HG03066 (cell line): ENCODE measurements around the gene MED12L.
A peak's percentile ranks its signal among the peaks of the same experiment; 100 is the strongest.
"Not testable (repeated sequence)": the region's sequence is repeated elsewhere in the genome, so short reads cannot be mapped to it uniquely, and the experiment has no call there.

Source experiments
- ATAC-seq: cut with Tn5 transposase; IDR thresholded peaks from one replicate; pipeline ENCODE4 v1.9.1; 2021; ENCODE audit warnings: low read depth; ENCODE audit not compliant: unreplicated experiment

MED12L gene, protein sequence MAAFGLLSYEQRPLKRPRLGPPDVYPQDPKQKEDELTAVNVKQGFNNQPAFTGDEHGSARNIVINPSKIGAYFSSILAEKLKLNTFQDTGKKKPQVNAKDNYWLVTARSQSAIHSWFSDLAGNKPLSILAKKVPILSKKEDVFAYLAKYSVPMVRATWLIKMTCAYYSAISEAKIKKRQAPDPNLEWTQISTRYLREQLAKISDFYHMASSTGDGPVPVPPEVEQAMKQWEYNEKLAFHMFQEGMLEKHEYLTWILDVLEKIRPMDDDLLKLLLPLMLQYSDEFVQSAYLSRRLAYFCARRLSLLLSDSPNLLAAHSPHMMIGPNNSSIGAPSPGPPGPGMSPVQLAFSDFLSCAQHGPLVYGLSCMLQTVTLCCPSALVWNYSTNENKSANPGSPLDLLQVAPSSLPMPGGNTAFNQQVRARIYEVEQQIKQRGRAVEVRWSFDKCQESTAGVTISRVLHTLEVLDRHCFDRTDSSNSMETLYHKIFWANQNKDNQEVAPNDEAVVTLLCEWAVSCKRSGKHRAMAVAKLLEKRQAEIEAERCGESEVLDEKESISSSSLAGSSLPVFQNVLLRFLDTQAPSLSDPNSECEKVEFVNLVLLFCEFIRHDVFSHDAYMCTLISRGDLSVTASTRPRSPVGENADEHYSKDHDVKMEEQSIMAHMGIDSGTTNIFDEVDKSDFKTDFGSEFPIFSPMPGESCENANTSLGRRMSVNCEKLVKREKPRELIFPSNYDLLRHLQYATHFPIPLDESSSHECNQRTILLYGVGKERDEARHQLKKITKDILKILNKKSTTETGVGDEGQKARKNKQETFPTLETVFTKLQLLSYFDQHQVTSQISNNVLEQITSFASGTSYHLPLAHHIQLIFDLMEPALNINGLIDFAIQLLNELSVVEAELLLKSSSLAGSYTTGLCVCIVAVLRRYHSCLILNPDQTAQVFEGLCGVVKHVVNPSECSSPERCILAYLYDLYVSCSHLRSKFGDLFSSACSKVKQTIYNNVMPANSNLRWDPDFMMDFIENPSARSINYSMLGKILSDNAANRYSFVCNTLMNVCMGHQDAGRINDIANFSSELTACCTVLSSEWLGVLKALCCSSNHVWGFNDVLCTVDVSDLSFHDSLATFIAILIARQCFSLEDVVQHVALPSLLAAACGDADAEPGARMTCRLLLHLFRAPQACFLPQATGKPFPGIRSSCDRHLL (N-terminal part only)

GRCh38 chr3:151085227-151085888 is at the start of gene MED12L:
Gene MED12L, plus strand, starts transcription at chr3:151085664. Its CDS starts 1,263 bp downstream, at chr3:151086927.
- ATAC-seq, result peak; percentile 64

GRCh38 chr3:151037746-151038477 is 47.6 kb upstream of the MED12L start:
- ATAC-seq, result no peak

GRCh38 chr3:151044706-151045105 is 40.8 kb upstream of the MED12L start:
- no peak for ATAC-seq

DNA sequence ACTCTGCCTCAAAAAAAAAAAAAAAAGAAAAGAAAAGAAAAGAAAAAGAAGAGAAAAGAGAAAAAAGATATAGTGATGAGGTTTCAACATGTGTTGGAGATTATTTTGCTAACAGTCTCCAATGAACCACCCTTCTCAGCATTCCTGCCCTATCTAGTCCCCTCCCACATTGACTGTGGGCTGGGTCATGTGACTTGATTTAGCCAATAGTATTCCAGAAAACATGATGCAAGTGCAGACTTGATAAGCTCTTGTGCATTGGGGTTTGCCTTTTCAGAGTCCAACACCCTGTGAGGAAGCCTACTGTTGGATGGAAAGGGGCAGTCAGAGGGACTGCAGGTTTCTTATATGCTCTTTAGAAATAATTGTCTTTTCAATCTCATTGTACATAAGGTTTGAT is 37.8 kb upstream of the MED12L start:
- no peak for ATAC-seq

DNA sequence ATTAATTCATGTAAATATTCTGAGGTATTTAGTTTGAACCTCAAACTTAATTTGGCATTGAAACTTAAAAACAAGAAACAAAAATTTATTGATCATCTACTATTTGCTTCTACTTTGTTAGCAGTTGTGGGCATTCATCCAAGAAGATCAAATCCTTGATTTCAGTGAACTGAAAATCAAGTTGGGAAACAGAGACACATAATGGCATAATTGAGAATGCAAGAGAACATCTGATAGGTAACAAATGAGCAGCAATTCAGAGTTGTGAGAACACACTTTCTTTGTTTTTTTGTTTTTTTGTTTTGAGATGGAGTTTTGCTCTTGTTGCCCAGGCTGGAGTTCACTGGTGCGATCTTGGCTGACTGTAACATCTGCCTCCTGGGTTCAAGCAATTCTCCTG is 33.9 kb upstream of the MED12L start:
- no peak for ATAC-seq

DNA sequence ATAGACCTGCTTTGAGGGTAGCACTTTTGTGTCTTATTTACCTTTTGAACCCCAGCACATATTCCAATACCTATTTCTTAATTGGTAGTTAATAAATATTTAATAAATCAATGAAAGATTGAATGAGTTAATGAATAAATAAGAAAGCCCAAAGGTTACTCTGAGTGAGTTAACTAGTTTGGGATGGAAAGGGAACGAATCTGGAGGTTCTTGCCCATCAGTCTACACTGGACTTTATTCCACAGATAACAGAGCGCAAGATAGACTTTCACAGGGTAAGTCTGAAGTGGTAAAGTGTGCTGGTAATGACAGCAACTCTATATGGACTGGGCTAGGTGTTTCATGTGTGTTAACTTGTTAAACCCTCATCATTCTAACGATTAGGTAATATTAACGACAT is 33.1 kb upstream of the MED12L start:
- ATAC-seq, result no peak

- no peak for ATAC-seq
Measured at GRCh38 chr3:151052756-151053155, 32.7 kb upstream of the MED12L start.

GRCh38 chr3:151058740-151059139 is 26.7 kb upstream of the MED12L start:
- ATAC-seq, result no peak

DNA sequence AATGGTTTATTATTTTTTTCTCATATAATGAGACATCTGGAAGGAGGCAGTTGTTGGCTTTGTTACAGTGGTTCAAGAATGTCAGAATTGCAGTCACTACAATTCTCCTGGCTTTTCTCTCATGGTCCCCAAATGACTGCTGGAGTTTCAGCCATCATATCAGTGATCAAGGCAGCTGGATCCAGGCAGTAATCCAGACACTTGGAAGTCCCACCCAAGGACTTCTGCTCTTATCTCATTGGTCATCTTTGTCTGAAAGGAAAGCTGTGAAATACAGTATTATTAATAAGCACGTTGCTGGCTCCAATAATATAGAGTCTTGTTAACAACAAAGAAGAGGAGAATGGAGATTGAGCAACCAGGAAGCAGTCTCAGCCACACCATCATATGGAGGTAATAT is 22.9 kb upstream of the MED12L start:
- ATAC-seq, result no peak

DNA sequence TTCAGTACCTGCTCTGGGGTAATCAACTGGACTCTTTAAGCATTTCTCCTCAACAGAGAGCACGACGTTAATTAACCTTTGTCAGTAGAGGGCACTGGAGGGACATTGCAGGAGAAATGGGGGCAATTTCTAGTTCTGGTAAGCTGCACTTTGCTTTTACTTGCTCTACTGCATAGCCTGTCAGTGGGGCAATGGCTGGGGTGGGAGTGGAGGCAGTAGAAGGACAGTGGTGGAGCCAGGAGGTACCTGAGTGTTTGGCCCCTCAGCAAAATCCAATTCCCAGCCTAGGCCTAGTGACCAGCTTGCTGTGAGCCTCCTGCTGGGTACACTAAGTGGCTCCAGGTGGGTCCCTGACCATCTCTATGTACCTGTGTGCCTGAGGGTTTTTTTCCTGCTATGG is 18.3 kb upstream of the MED12L start:
- no peak for ATAC-seq

- ATAC-seq, result not testable (repeated sequence)
Measured at GRCh38 chr3:151072842-151073241, 12.6 kb upstream of the MED12L start.

DNA sequence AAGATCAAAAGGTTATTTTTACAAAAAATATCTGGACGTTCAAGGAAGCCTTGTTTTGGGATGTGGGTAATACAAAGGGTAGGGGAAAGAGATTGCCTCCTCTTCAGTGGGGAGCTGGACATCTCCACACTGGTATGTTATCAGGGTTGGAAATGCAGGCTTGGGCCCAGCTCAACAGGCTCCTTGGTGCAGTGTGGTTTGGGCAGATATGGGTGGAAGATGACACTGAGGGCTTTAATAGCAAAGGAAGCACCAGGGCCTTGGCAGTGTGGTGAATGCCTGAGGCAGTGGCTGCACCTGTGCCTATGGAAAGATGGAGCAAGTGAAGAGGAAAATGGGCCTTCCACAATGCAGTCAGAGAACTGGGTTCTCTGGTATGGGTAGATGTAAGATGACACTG is 11.2 kb upstream of the MED12L start:
- ATAC-seq, result no peak

GRCh38 chr3:151075869-151076562 is 9.4 kb upstream of the MED12L start:
- no peak for ATAC-seq

DNA sequence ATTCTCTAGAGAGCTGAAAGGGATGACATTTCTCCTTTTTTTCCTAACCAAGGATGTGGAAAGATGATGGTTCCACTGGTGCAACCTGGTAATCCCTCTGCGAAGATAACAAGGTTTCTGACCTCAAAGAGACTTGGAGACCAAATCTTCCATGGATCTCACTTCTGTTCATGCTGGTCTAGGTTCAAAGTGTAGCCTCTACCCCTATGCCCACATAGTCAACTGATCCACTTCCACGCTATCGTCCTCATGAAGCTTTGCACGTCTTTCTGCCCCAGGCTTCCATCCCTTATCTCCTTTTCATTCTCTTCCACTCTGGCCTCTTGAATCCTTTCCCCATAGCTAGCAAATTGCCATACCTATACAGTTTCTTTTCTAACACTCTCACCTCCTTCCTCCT is 8.8 kb upstream of the MED12L start:
- no peak for ATAC-seq

DNA sequence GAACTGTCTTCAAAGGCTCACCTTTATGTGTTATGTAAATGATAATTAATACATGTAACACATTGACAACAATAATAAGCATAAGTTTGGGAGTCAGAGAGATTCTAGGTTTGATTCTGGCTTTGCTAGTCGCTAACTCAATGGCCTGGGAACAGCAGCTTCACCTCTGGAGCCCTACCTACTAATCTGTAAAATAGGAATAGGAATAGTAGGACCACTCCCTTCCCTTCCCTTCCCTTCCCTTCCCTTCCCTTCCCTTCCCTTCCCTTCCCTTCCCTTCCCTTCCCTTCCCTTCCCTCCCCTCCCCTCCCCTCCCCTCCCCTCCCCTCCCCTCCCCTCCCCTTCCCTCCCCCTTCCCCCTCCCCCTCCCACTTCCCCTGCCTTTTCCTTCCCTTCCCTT is 4.4 kb upstream of the MED12L start:
- not testable (repeated sequence) for ATAC-seq

DNA sequence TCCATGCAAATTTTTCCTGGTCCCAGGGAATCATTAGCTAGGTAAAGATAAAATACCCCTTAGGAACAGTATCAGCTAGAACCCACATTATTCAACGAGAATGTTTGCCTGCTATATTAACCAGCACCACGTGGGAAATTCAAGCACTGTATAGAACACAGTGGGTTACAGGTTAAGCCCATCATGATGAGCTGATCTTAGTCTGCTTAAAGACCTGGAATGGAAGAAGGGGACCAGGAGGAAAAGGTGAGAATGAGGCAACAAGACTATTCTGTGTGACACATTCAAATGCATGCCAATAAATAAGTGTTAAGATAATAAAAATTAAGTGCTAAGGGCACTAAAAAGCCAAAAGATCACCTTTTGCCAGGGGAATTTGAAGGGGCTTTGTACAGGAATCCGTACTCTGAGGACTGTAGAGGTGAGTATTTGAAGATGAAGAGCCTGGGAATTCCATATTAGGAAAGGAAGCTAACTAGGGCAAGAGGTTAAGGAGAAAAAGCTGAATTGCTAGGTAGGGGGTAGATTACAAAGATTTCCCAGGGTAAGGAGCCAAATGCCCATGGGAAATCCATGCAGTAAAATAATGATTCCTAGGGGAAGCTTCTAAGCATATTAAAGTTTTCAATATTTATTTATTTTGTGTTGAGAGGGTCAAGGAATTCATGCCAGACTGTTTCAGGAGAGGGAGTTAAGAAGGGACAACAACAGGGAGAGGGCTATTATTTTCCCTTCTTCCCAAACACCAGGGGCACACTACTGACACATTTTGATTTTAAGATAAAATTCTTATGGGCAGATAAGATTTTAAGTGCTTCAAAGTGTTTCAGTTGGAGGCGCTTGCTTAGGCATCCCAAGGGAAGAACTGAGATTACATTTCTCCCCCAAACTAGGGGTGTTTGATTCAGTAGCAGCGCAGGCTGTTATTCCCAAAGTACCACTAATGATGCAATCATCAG is 2.3 kb upstream of the MED12L start:
- no peak for ATAC-seq

DNA sequence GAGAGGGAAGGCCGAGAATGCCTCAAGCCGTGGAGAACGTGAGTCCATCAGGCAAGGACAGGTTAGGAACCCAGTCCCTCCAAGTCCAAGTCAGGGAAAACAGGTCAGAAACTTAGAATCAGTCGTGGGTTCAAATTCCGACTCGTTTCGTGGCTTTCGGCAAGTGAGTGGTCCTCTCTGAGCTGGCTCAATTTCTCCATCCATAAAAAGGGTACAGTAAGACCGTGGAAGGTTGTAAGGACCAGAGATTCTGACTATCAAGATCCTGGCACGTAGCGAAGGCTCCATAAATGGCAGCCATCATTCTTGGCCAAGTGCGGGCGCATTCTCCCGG is 604 bp upstream of the MED12L start:
- no peak for ATAC-seq

GRCh38 chr3:151085889-151086483 is 522 bp downstream of the MED12L start:
- no peak for ATAC-seq
